Omental fat pad (tissue), 4 donors: ENCODE measurements around the gene COL4A1. TPM values are rescaled to one million over a fixed set of nuclear protein-coding genes. Genes with fewer than 3 reads are reported as not detected.

Experiments
- ATAC-seq: fragments of 150-250 bp; one replicate; pipeline ENCODE4 v1.9.1; 2016; ENCODE audit warnings: mild to moderate bottlenecking, moderate library complexity; ENCODE audit not compliant: low FRiP score
- DNase-seq: peaks from one replicate; pipeline ENCODE4 v3.0.0-alpha.2; 2019; ENCODE audit warnings: low spot score
- CTCF ChIP-seq, 3 donors: fragments of 450-650 bp; IDR thresholded peaks; one replicate each; pipeline ENCODE4 v1.5.1; 2016 to 2017; ENCODE audit warnings: antibody characterized with exemption in 3 of 3, mild to moderate bottlenecking in 3 of 3, moderate library complexity in 2 of 3
- total RNA-seq, 4 donors: library from RNA; depleted of rRNA; stranded (reverse); fragments of >200 nt; gene quantifications; one replicate each; pipeline ENCODE4 v1.1.0, GENCODE V29; 2016

The COL4A1 gene
- total RNA-seq, 4 donors from 2014 or later = 611 to 1,113 (median 995) TPM

GRCh38 chr13:110206185-110206584, 100.8 kb downstream of the COL4A1 start:
- no peak for DNase-seq
- no peak for ATAC-seq
- no peak for TF ChIP-seq CTCF (IDR thresholded peaks at IDR 0.05)

- ATAC-seq (no peak), DNase-seq (no peak)
- TF ChIP-seq CTCF (IDR thresholded peaks at IDR 0.05) = no peak
Measured at GRCh38 chr13:110201114-110201513, 105.8 kb downstream of the COL4A1 start.

- DNase-seq (no peak), ATAC-seq (no peak)
- TF ChIP-seq CTCF (IDR thresholded peaks at IDR 0.05) = no peak
Measured at GRCh38 chr13:110200276-110200870, 106.6 kb downstream of the COL4A1 start.

- ATAC-seq (no peak), DNase-seq (no peak)
- no peak for TF ChIP-seq CTCF (IDR thresholded peaks at IDR 0.05)
Measured at GRCh38 chr13:110199046-110199831, 107.7 kb downstream of the COL4A1 start.

GRCh38 chr13:110197471-110197870, 109.5 kb downstream of the COL4A1 start:
- TF ChIP-seq CTCF (IDR thresholded peaks at IDR 0.05) = no peak
- ATAC-seq (no peak), DNase-seq (no peak)

- DNase-seq (no peak), ATAC-seq (no peak)
- TF ChIP-seq CTCF (IDR thresholded peaks at IDR 0.05) = no peak
Measured at GRCh38 chr13:110197026-110197425, 109.9 kb downstream of the COL4A1 start.
